Activated T-cell treated with anti-CD3 and anti-CD28 coated beads for 24 hours (primary cell): ENCODE data around the gene GDPD1.
"Not testable (repeated sequence)": the region's sequence is repeated elsewhere in the genome, so short reads cannot be mapped to it uniquely, and the experiment has no call there.

Source experiments
- DNase-seq: peaks from one replicate; pipeline ENCODE4 v3.0.0-alpha.2; 2020; ENCODE audit warnings: low read depth

GDPD1 gene

GRCh38 chr17:59244081-59244480 is 23.8 kb downstream of the GDPD1 start:
- no peak for DNase-seq

GRCh38 chr17:59254742-59255141 is 34.4 kb downstream of the GDPD1 start:
- DNase-seq, result no peak

GRCh38 chr17:59257101-59257500 is 36.8 kb downstream of the GDPD1 start:
- DNase-seq, result no peak

- DNase-seq, result no peak
Measured at GRCh38 chr17:59260722-59261121, 40.4 kb downstream of the GDPD1 start.

GRCh38 chr17:59266745-59267144 is 46.4 kb downstream of the GDPD1 start:
- no peak for DNase-seq

- DNase-seq, result no peak
Measured at GRCh38 chr17:59267776-59268175, 47.5 kb downstream of the GDPD1 start.

- DNase-seq, result no peak
Measured at GRCh38 chr17:59275618-59276017, 55.3 kb downstream of the GDPD1 start.

- no peak for DNase-seq
Measured at GRCh38 chr17:59277031-59277430, 56.7 kb downstream of the GDPD1 start.

GRCh38 chr17:59278406-59278805 is 58.1 kb downstream of the GDPD1 start:
- no peak for DNase-seq

- DNase-seq, result no peak
Measured at GRCh38 chr17:59284317-59284716, 64.0 kb downstream of the GDPD1 start.

- no peak for DNase-seq
Measured at GRCh38 chr17:59287452-59287851, 67.1 kb downstream of the GDPD1 start.

- no peak for DNase-seq
Measured at GRCh38 chr17:59287891-59288290, 67.6 kb downstream of the GDPD1 start.

- DNase-seq, result no peak
Measured at GRCh38 chr17:59289981-59290301, 69.6 kb downstream of the GDPD1 start.

- not testable (repeated sequence) for DNase-seq
Measured at GRCh38 chr17:59290302-59290998, 70.1 kb downstream of the GDPD1 start.

GRCh38 chr17:59292174-59292523 is 71.8 kb downstream of the GDPD1 start:
- DNase-seq, result no peak

GRCh38 chr17:59296190-59296589 is 75.9 kb downstream of the GDPD1 start:
- no peak for DNase-seq

- DNase-seq, result no peak
Measured at GRCh38 chr17:59298521-59298920, 78.2 kb downstream of the GDPD1 start.

GRCh38 chr17:59299400-59300092 is 79.2 kb downstream of the GDPD1 start:
- DNase-seq, result no peak

GRCh38 chr17:59300941-59301340 is 80.6 kb downstream of the GDPD1 start:
- DNase-seq, result no peak

GRCh38 chr17:59304811-59305210 is 84.5 kb downstream of the GDPD1 start:
- no peak for DNase-seq

- no peak for DNase-seq
Measured at GRCh38 chr17:59310263-59310920, 90.1 kb downstream of the GDPD1 start.

- no peak for DNase-seq
Measured at GRCh38 chr17:59311051-59311468, 90.7 kb downstream of the GDPD1 start.

- not testable (repeated sequence) for DNase-seq
Measured at GRCh38 chr17:59311521-59311920, 91.2 kb downstream of the GDPD1 start.
